Thyroid gland (tissue), 4 donors: ENCODE measurements around the gene ARHGEF3.

Experiments
- POLR2A ChIP-seq, 2 donors: fragments of 450-650 bp; IDR thresholded peaks; one replicate each; pipeline ENCODE4 v1.6.1; 2017; ENCODE audit warnings: antibody characterized with exemption in 2 of 2, mild to moderate bottlenecking in 2 of 2, moderate library complexity in 1 of 2
- TF ChIP-seq, protein P1 (sequence below), 6 experiments: fragments of 200-600 bp in 3 of 6; fragments of 450-650 bp in 3 of 6; sonication (generic) in 3 of 6; IDR thresholded peaks; one replicate each; pipeline ENCODE4 v1.5.1; 2016 to 2019; ENCODE audit warnings: antibody characterized with exemption in 6 of 6, mild to moderate bottlenecking in 2 of 6, inconsistent platforms in 1 of 6, moderate library complexity in 1 of 6

DNA sequence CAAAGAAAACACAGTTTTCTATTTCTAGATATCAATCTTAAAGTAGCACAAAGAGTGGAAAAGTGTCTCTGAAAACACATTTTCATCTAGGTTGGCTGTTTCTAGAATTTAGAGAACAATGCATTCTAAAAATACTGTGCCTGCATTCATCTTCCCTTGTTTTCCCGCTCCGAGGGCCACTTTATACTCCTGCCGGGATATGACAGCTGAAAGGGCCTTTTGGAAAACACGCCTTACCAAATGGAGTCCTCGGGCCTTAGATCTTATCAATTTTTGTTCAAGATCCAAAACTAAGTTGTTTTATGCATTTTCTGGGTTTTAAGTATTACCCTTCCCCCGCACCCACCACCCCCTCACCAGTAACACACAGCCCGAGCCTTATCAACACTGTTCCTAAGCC, 47.9 kb upstream of the ARHGEF3 start:
- no peak for TF ChIP-seq POLR2A (IDR thresholded peaks at IDR 0.05)
- TF ChIP-seq, protein P1, sequence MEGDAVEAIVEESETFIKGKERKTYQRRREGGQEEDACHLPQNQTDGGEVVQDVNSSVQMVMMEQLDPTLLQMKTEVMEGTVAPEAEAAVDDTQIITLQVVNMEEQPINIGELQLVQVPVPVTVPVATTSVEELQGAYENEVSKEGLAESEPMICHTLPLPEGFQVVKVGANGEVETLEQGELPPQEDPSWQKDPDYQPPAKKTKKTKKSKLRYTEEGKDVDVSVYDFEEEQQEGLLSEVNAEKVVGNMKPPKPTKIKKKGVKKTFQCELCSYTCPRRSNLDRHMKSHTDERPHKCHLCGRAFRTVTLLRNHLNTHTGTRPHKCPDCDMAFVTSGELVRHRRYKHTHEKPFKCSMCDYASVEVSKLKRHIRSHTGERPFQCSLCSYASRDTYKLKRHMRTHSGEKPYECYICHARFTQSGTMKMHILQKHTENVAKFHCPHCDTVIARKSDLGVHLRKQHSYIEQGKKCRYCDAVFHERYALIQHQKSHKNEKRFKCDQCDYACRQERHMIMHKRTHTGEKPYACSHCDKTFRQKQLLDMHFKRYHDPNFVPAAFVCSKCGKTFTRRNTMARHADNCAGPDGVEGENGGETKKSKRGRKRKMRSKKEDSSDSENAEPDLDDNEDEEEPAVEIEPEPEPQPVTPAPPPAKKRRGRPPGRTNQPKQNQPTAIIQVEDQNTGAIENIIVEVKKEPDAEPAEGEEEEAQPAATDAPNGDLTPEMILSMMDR (IDR thresholded peaks at IDR 0.05) = no peak
